Skeletal muscle satellite cell (primary cell): ENCODE data around the gene CDH12.
"Not testable (repeated sequence)": the region's sequence is repeated elsewhere in the genome, so short reads cannot be mapped to it uniquely, and the experiment has no call there.

Source experiments
- H3K27me3 ChIP-seq: 2 replicates; pipeline ENCODE4 v1.7.0; 2013; ENCODE audit warnings: low read length; ENCODE audit not compliant: control insufficient read depth, insufficient read depth
- H3K36me3 ChIP-seq: 2 replicates; pipeline ENCODE4 v1.7.0; 2013; ENCODE audit warnings: mild to moderate bottlenecking, control low read depth, low read length; ENCODE audit not compliant: insufficient read depth
- H3K4me1 ChIP-seq: 2 replicates; pipeline ENCODE4 v1.7.0; 2013; ENCODE audit warnings: low read length; ENCODE audit not compliant: control insufficient read depth, insufficient read depth
- H3K4me2 ChIP-seq: 2 replicates; pipeline ENCODE4 v1.7.0; 2013; ENCODE audit warnings: mild to moderate bottlenecking, low read length
- H3K4me3 ChIP-seq: 2 replicates; pipeline ENCODE4 v1.7.0; 2013; ENCODE audit warnings: low read length
- H3K9ac ChIP-seq: 2 replicates; pipeline ENCODE4 v1.7.0; 2013; ENCODE audit warnings: mild to moderate bottlenecking, low read depth, low read length, moderate library complexity
- H3K9me3 ChIP-seq: replicated peaks from 2 replicates; pipeline ENCODE4 v1.7.0; 2013; ENCODE audit warnings: mild to moderate bottlenecking, control low read depth, low read length

Gene CDH12

GRCh38 chr5:22139662-22140300, 713.4 kb downstream of the CDH12 start:
- not testable (repeated sequence) for H3K4me2 ChIP-seq, H3K9me3 ChIP-seq, H3K36me3 ChIP-seq, H3K9ac ChIP-seq, H3K4me3 ChIP-seq, H3K27me3 ChIP-seq, H3K4me1 ChIP-seq

- no peaks in the 10 kb centered on the region for H3K4me1 ChIP-seq
Observed at GRCh38 chr5:22111320-22111719, 741.8 kb downstream of the CDH12 start.

GRCh38 chr5:22109315-22109714, 743.8 kb downstream of the CDH12 start:
- peaks cover 4% of the 10 kb centered on the region for H3K9me3 ChIP-seq
- H3K4me3 ChIP-seq: no peak overlapping the region
- no peaks in the 10 kb centered on the region for H3K36me3 ChIP-seq
- H3K27me3 ChIP-seq: no peaks in the 10 kb centered on the region
- H3K4me2 ChIP-seq: no peak overlapping the region
- no peak overlapping the region for H3K9ac ChIP-seq
- H3K4me1 ChIP-seq: no peaks in the 10 kb centered on the region

More at GRCh38 chr5:22111320-22111719, 741.8 kb downstream of the CDH12 start:
- H3K9me3 ChIP-seq: peaks cover 4% of the 10 kb centered on the region
- no peaks in the 10 kb centered on the region for H3K36me3 ChIP-seq
- H3K9ac ChIP-seq: no peak overlapping the region
- no peak overlapping the region for H3K4me3 ChIP-seq
- H3K4me2 ChIP-seq: no peak overlapping the region
- no peaks in the 10 kb centered on the region for H3K27me3 ChIP-seq

- H3K9me3 ChIP-seq: peaks cover 4% of the 10 kb centered on the region
Observed at GRCh38 chr5:22108545-22108944, 744.6 kb downstream of the CDH12 start.

DNA sequence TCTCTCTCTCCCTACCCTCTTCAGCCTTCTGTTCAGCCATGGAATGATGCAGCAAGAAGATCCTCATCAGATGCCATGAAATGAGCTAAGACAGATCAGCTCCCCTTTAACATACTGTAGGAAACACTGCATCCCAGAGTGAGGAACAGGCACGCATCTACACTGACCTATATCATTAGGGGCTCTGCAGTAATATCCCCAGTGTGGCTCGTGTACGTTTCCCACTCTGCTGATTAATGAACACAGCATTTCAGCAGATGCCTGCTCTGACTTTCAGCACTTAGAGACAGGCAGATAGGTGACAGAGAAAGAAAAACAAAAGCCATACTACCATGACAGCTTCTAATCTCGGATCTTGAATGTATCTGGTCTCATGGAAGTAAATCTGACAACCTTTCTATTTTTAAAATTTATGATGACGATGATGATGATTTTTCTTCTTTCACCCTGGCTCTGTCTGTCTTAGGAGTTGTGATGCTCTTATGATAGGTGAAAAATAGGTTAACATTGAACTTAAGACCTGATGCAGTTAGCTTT, 750.3 kb downstream of the CDH12 start:
- no peak overlapping the region for H3K9ac ChIP-seq
- no peaks in the 10 kb centered on the region for H3K4me1 ChIP-seq
- H3K4me3 ChIP-seq: no peak overlapping the region
- no peaks in the 10 kb centered on the region for H3K27me3 ChIP-seq
- H3K36me3 ChIP-seq: no peaks in the 10 kb centered on the region
- H3K4me2 ChIP-seq: no peak overlapping the region
- no peaks in the 10 kb centered on the region for H3K9me3 ChIP-seq

More at GRCh38 chr5:22108545-22108944, 744.6 kb downstream of the CDH12 start:
- no peaks in the 10 kb centered on the region for H3K4me1 ChIP-seq
- H3K36me3 ChIP-seq: no peaks in the 10 kb centered on the region
- H3K4me2 ChIP-seq: no peak overlapping the region
- no peak overlapping the region for H3K9ac ChIP-seq
- H3K4me3 ChIP-seq: no peak overlapping the region
- H3K27me3 ChIP-seq: no peaks in the 10 kb centered on the region

- H3K27me3 ChIP-seq: no peaks in the 10 kb centered on the region
- no peak overlapping the region for H3K4me3 ChIP-seq
- H3K36me3 ChIP-seq: no peaks in the 10 kb centered on the region
- H3K9me3 ChIP-seq: no peaks in the 10 kb centered on the region
- H3K4me1 ChIP-seq: no peaks in the 10 kb centered on the region
- H3K4me2 ChIP-seq: no peak overlapping the region
- H3K9ac ChIP-seq: no peak overlapping the region
Observed at GRCh38 chr5:22088517-22088916, 764.6 kb downstream of the CDH12 start.

GRCh38 chr5:22079566-22079965, 773.6 kb downstream of the CDH12 start:
- Histone ChIP-seq H3K9ac (no peak overlapping the region), H3K27me3 (no peaks in the 10 kb centered on the region), H3K4me1 (no peaks in the 10 kb centered on the region), H3K9me3 (no peaks in the 10 kb centered on the region), H3K4me3 (no peak overlapping the region), H3K4me2 (no peak overlapping the region), H3K36me3 (no peaks in the 10 kb centered on the region)

- no peak overlapping the region for H3K9ac ChIP-seq
- H3K9me3 ChIP-seq: no peaks in the 10 kb centered on the region
- H3K36me3 ChIP-seq: no peaks in the 10 kb centered on the region
- no peak overlapping the region for H3K4me2 ChIP-seq
- no peak overlapping the region for H3K4me3 ChIP-seq
- H3K4me1 ChIP-seq: no peaks in the 10 kb centered on the region
- H3K27me3 ChIP-seq: no peaks in the 10 kb centered on the region
Observed at GRCh38 chr5:22079002-22079401, 774.1 kb downstream of the CDH12 start.

DNA sequence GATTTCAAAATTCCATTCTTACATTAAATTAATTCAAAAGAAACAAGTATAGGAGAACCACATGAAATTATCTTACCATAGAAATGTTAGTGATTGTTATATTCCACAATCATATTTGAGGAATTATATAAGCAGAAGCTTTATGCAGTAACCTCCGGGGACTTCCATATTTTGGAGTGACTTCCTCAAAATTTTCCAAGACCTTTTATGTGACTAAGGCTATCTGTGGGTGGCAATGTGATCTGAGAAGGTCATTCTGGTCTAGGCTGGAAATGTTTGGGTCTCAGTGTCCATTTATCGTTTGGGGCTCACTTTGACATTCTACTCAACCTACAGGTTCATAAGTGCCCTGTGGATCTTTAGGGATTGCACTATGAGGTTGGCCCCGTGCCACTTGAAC, 776.6 kb downstream of the CDH12 start:
- Histone ChIP-seq H3K9ac (no peak overlapping the region), H3K4me2 (no peak overlapping the region), H3K4me3 (no peak overlapping the region), H3K4me1 (no peaks in the 10 kb centered on the region), H3K9me3 (no peaks in the 10 kb centered on the region), H3K36me3 (no peaks in the 10 kb centered on the region), H3K27me3 (no peaks in the 10 kb centered on the region)

GRCh38 chr5:22070186-22070728, 782.9 kb downstream of the CDH12 start:
- Histone ChIP-seq H3K4me1 (no peaks in the 10 kb centered on the region), H3K9me3 (no peaks in the 10 kb centered on the region), H3K4me2 (no peak overlapping the region), H3K4me3 (no peak overlapping the region), H3K36me3 (no peaks in the 10 kb centered on the region), H3K9ac (no peak overlapping the region), H3K27me3 (no peaks in the 10 kb centered on the region)

- H3K4me1 ChIP-seq: no peaks in the 10 kb centered on the region
- no peak overlapping the region for H3K4me2 ChIP-seq
- no peaks in the 10 kb centered on the region for H3K27me3 ChIP-seq
Observed at GRCh38 chr5:22063717-22064116, 789.4 kb downstream of the CDH12 start.

DNA sequence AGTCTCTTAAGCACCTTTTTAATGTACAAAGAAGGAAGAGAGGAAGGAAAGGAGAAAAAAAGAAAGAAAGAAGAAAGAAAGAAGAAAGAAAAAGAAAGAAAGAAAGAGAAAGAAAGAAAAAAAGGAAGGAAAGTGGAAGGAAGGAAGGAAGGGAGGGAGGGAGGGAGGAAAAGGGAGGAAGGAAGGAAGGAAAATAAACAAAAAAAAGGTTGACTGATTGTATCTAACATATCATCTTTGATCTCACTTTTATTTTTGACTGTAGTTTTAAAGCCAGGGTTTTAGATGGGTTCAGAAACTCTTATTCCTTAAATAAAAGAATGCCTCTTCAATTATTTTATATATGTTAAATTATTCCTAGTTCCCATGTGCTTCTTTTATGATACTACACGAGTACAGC, 794.5 kb downstream of the CDH12 start:
- Histone ChIP-seq H3K4me2 (no peak overlapping the region), H3K4me1 (no peaks in the 10 kb centered on the region), H3K27me3 (no peaks in the 10 kb centered on the region), H3K4me3 (no peak overlapping the region), H3K9ac (no peak overlapping the region), H3K36me3 (no peaks in the 10 kb centered on the region), H3K9me3 (no peaks in the 10 kb centered on the region)

More at GRCh38 chr5:22063717-22064116, 789.4 kb downstream of the CDH12 start:
- no peaks in the 10 kb centered on the region for H3K9me3 ChIP-seq
- no peak overlapping the region for H3K9ac ChIP-seq
- H3K4me3 ChIP-seq: no peak overlapping the region
- no peaks in the 10 kb centered on the region for H3K36me3 ChIP-seq
